ENCODE measurements around the gene VSTM2B. TPM values are rescaled to one million over a fixed set of nuclear protein-coding genes. Genes with fewer than 3 reads are reported as not detected.

The VSTM2B gene
- total and polyA plus RNA-seq, 10 donors: not detected

DNA sequence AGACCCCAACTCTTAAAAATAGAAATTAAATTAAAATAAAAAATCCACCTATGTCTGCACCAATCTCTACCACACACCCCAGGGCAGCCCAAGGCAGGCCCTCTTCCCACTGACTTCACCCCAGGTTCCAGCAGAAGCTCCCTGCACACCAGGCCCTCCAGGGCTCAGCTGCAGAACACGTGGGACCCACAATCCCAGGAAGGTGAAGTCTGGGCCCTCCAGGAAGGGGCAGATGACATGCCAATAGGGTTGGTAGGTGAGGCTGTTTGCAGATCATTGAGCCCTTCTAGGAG lies 19.2 kb upstream of the VSTM2B start:
- no peaks in the 10 kb centered on the region for H3K4me1 ChIP-seq
- no peak for TF ChIP-seq POLR2A (IDR thresholded peaks at IDR 0.05)
- TF ChIP-seq POLR2AphosphoS5 (IDR thresholded peaks at IDR 0.05): no peak
- TF ChIP-seq CTCF (IDR thresholded peaks at IDR 0.05 in 8 of 11, conservative IDR thresholded peaks at IDR 0.05 in 3 of 11): no peak
- no peak overlapping the region for H3K4me3 ChIP-seq
- no peaks in the 10 kb centered on the region for H3K9me3 ChIP-seq
- intact Hi-C loops (cut with DNase I; ENCODE audit: low total_unique reads): no loop called here
- 44 to 88% (median 66%) methylated on average over 1 of the region's 1 CpG for WGBS, 5 donors
- no peak overlapping the region for H3K27ac ChIP-seq
- no peak for DNase-seq
- no peaks in the 10 kb centered on the region for H3K36me3 ChIP-seq
- H3K27me3 ChIP-seq (replicated peaks in 1 of 7): peaks cover 0 to 61% (median 0%) of the 10 kb centered on the region in 7 donors

DNA sequence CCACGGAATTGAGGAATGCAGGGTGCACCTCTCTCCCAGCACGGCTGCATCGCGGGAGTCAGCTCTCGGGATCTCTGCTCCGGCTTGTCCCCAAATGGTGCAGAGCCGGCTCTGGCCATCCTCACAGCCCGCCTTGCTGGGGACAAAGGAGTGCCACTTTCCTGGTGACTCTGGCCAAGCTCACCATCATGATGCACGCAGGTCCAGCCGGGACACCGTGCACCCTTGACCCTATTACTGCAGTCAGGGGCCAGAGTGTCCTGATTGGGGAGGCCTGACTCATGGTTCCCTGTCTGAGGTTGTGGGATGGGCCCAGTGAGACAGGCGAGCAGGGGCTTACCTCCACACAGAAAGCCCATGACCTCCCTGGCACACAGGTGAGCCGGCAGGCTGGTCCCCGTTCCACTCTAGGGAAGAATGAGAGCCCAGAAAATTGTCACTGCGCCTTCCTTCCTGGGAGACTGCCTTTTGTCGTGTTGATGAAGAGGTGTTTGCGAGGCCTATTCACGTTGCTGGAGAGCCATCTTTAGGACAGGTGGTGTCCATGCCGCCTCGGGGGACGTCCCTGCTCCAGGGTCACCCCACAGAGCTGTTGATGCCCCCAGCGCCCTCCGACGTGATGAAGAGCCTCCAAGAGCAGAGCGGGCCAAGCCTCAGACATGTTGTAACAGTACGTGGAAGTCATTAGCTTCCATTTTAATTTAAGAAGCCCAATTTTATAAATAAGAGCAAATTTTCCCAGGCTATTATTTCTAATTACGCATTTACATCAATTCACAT lies 18.5 kb upstream of the VSTM2B start:
- H3K4me3 ChIP-seq: no peak overlapping the region
- no peaks in the 10 kb centered on the region for H3K4me1 ChIP-seq
- H3K27me3 ChIP-seq (replicated peaks in 1 of 7): peaks cover 0 to 63% (median 0%) of the 10 kb centered on the region in 7 donors
- 79 to 86% (median 82%) methylated on average over 25 to 27 of the region's 27 CpGs for WGBS, 5 donors
- no peaks in the 10 kb centered on the region for H3K36me3 ChIP-seq
- H3K9me3 ChIP-seq: no peaks in the 10 kb centered on the region
- peak; percentile 64 for DNase-seq
- no peak for TF ChIP-seq POLR2AphosphoS5 (IDR thresholded peaks at IDR 0.05)
- TF ChIP-seq POLR2A (IDR thresholded peaks at IDR 0.05): no peak
- TF ChIP-seq CTCF (IDR thresholded peaks at IDR 0.05 in 8 of 11, conservative IDR thresholded peaks at IDR 0.05 in 3 of 11): no peak
- intact Hi-C loops (cut with DNase I; ENCODE audit: low total_unique reads): no loop called here
- no peak overlapping the region for H3K27ac ChIP-seq

GRCh38 chr19:29508181-29508580 lies 17.6 kb upstream of the VSTM2B start:
- WGBS, 5 donors: 53 to 62% (median 59%) methylated on average over 1 of the region's 1 CpG
- TF ChIP-seq POLR2AphosphoS5 (IDR thresholded peaks at IDR 0.05) (no peak), CTCF (IDR thresholded peaks at IDR 0.05 in 8 of 11, conservative IDR thresholded peaks at IDR 0.05 in 3 of 11) (no peak), POLR2A (IDR thresholded peaks at IDR 0.05) (no peak)

GRCh38 chr19:29509456-29509855 lies 16.3 kb upstream of the VSTM2B start:
- Histone ChIP-seq H3K36me3 (no peaks in the 10 kb centered on the region), H3K27ac (no peak overlapping the region), H3K9me3 (no peaks in the 10 kb centered on the region), H3K27me3 (replicated peaks in 1 of 7) (peaks cover 0 to 63% (median 0%) of the 10 kb centered on the region in 7 donors), H3K4me1 (no peaks in the 10 kb centered on the region), H3K4me3 (no peak overlapping the region)
- peak; percentile 54 for DNase-seq
- WGBS, 5 donors: 77 to 92% (median 84%) methylated on average over 8 of the region's 8 CpGs
- TF ChIP-seq CTCF (IDR thresholded peaks at IDR 0.05 in 8 of 11, conservative IDR thresholded peaks at IDR 0.05 in 3 of 11) (no peak), POLR2A (IDR thresholded peaks at IDR 0.05) (no peak), POLR2AphosphoS5 (IDR thresholded peaks at IDR 0.05) (no peak)
- intact Hi-C loops (cut with DNase I; ENCODE audit: low total_unique reads): no loop called here

More at GRCh38 chr19:29508181-29508580, 17.6 kb upstream of the VSTM2B start:
- no peak for DNase-seq
- Histone ChIP-seq H3K27me3 (replicated peaks in 1 of 7) (peaks cover 0 to 63% (median 0%) of the 10 kb centered on the region in 7 donors), H3K36me3 (no peaks in the 10 kb centered on the region), H3K27ac (no peak overlapping the region), H3K4me1 (no peaks in the 10 kb centered on the region), H3K4me3 (no peak overlapping the region), H3K9me3 (no peaks in the 10 kb centered on the region)
- intact Hi-C loops (cut with DNase I; ENCODE audit: low total_unique reads): no loop called here

Measured in spleen (tissue), 11 donors.